Measurements from ENCODE around the gene KMT2A.

Gene KMT2A

GRCh38 chr11:118532852-118533768 lies 96.8 kb downstream of the KMT2A start:
- DNase-seq (ENCODE audit: low read depth, low spot score): no peak

- no peak for DNase-seq (ENCODE audit: low read depth, low spot score)
Observed at GRCh38 chr11:118533769-118534729, 97.8 kb downstream of the KMT2A start.

- no peak for DNase-seq (ENCODE audit: low read depth, low spot score)
Observed at GRCh38 chr11:118535261-118535660, 99.0 kb downstream of the KMT2A start.

- DNase-seq (ENCODE audit: low read depth, low spot score): no peak
Observed at GRCh38 chr11:118536726-118537125, 100.4 kb downstream of the KMT2A start.

- no peak for DNase-seq (ENCODE audit: low read depth, low spot score)
Observed at GRCh38 chr11:118537409-118537980, 101.2 kb downstream of the KMT2A start.

- no peak for DNase-seq (ENCODE audit: low read depth, low spot score)
Observed at GRCh38 chr11:118544010-118544646, 107.8 kb downstream of the KMT2A start.

- DNase-seq (ENCODE audit: low read depth, low spot score): no peak
Observed at GRCh38 chr11:118544647-118545010, 108.3 kb downstream of the KMT2A start.

GRCh38 chr11:118545533-118545932 lies 109.2 kb downstream of the KMT2A start:
- no peak for DNase-seq (ENCODE audit: low read depth, low spot score)

- DNase-seq (ENCODE audit: low read depth, low spot score): no peak
Observed at GRCh38 chr11:118547132-118547531, 110.8 kb downstream of the KMT2A start.

- no peak for DNase-seq (ENCODE audit: low read depth, low spot score)
Observed at GRCh38 chr11:118552341-118552740, 116.0 kb downstream of the KMT2A start.

- DNase-seq (ENCODE audit: low read depth, low spot score): no peak
Observed at GRCh38 chr11:118560806-118561205, 124.5 kb downstream of the KMT2A start.

GRCh38 chr11:118565051-118565450 lies 128.8 kb downstream of the KMT2A start:
- DNase-seq (ENCODE audit: low read depth, low spot score): no peak

- DNase-seq (ENCODE audit: low read depth, low spot score): no peak
Observed at GRCh38 chr11:118569670-118570069, 133.4 kb downstream of the KMT2A start.

- DNase-seq (ENCODE audit: low read depth, low spot score): no peak
Observed at GRCh38 chr11:118570787-118571186, 134.5 kb downstream of the KMT2A start.

- DNase-seq (ENCODE audit: low read depth, low spot score): peak; percentile 18
Observed at GRCh38 chr11:118571701-118572060, 135.4 kb downstream of the KMT2A start.

GRCh38 chr11:118572061-118572980 lies 136.0 kb downstream of the KMT2A start, which contains the start of gene ARCN1:
Gene ARCN1 (plus strand): TSS chr11:118572409. CDS start chr11:118572548, 139 bp downstream.
- DNase-seq (ENCODE audit: low read depth, low spot score): peak; percentile 83

GRCh38 chr11:118572981-118573550 lies 136.8 kb downstream of the KMT2A start:
- DNase-seq (ENCODE audit: low read depth, low spot score): peak; percentile 32

- peak; percentile 5 for DNase-seq (ENCODE audit: low read depth, low spot score)
Observed at GRCh38 chr11:118574636-118575035, 138.3 kb downstream of the KMT2A start.
